Measurements from ENCODE around the gene RASSF6. TPM values are rescaled to one million over a fixed set of nuclear protein-coding genes. Genes with fewer than 3 reads are reported as not detected.

RASSF6 gene
- total RNA-seq, 1 experiment from 2014 or later: 0.15 TPM

DNA sequence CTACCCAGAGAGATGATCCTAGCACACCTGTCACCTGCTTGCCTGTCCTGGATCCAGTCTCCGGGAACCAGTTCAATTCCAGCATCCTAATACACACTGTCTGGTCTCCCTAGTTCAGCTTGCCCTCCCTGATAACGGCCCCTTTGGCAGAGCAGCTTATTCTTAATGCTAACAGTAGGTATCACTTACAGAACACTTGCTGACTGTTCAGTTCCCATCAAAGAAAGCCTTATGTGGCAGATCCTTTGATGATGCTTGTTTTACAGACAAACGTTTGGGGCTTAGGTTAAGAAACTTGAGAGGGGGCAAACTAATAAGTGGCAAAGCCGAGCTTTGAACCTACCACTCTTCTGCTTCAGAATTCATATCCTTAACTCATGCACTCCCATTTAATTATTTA is 890 bp downstream of the RASSF6 start:
- Mint-ChIP-seq H3K4me1 (peaks cover 20% of the 10 kb centered on the region), H3K27me3 (ENCODE audit: low read depth) (peaks cover 20% of the 10 kb centered on the region), H3K9me3 (no peaks in the 10 kb centered on the region), H3K4me3 (no peak overlapping the region), H3K36me3 (no peaks in the 10 kb centered on the region), H3K27ac (no peak overlapping the region)
- POLR2A ChIA-PET: no interaction called here
- TF ChIP-seq ZNF512 (CRISPR knock-in tag; IDR thresholded peaks at IDR 0.05; ENCODE audit: borderline replicate concordance): no peak
- no peak for TF ChIP-seq E2F5 (CRISPR knock-in tag; IDR thresholded peaks at IDR 0.05)
- TF ChIP-seq, protein P1, sequence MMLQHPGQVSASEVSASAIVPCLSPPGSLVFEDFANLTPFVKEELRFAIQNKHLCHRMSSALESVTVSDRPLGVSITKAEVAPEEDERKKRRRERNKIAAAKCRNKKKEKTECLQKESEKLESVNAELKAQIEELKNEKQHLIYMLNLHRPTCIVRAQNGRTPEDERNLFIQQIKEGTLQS (CRISPR knock-in tag; conservative IDR thresholded peaks at IDR 0.05): no peak
- TF ChIP-seq ZNF416 (CRISPR knock-in tag; IDR thresholded peaks at IDR 0.05): no peak
- TF ChIP-seq TCF7 (CRISPR knock-in tag; IDR thresholded peaks at IDR 0.05; ENCODE audit: low read depth): no peak
- no peak for TF ChIP-seq ESRRA (CRISPR knock-in tag; IDR thresholded peaks at IDR 0.05; ENCODE audit: borderline replicate concordance)
- no peak for TF ChIP-seq GABPB1 (CRISPR knock-in tag; IDR thresholded peaks at IDR 0.05)
- TF ChIP-seq SMAD4 (CRISPR knock-in tag; IDR thresholded peaks at IDR 0.05): no peak
- no peak for TF ChIP-seq ZNF232 (CRISPR knock-in tag; IDR thresholded peaks at IDR 0.05)
- no peak for TF ChIP-seq ATF1 (CRISPR knock-in tag; IDR thresholded peaks at IDR 0.05)
- no peak for TF ChIP-seq E2F1 (CRISPR knock-in tag; IDR thresholded peaks at IDR 0.05)
- no peak for TF ChIP-seq ZNF317 (CRISPR knock-in tag; IDR thresholded peaks at IDR 0.05; ENCODE audit: borderline replicate concordance, low read depth)
- TF ChIP-seq ARID4B (CRISPR knock-in tag; IDR thresholded peaks at IDR 0.05; ENCODE audit: borderline replicate concordance): no peak
- no peak for TF ChIP-seq NFATC4 (CRISPR knock-in tag; IDR thresholded peaks at IDR 0.05)
- CTCF ChIA-PET: interaction anchor here (2.0 kb wide), 1 partner anchor 46 kb away, joined by 9 read pairs; no protein-coding TSS in a partner anchor
- DNase-seq (ENCODE audit: low spot score) (no peak), ATAC-seq (no peak)

DNA sequence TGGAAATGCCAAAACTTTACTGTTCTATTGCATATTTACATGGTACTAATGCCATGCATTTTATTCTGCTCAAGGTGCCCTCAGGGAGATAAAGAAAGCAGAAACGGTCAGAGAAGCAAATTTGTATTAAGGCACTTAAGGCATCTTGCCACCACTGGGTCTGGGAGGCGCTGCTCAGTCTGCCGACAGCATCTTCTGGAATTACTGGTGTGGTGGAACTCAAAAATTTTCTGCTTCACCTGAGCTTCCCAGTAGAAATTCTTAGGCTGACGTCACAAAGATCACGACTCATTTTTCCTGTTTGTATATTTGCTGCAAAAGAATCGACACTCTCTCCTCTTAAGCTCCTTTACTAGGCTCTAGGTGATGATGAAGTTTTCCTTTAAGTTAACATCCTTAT is 3.0 kb downstream of the RASSF6 start:
- H3K4me1 Mint-ChIP-seq: peaks cover 20% of the 10 kb centered on the region
- no peak overlapping the region for H3K4me3 Mint-ChIP-seq
- no peak for DNase-seq (ENCODE audit: low spot score)
- no peaks in the 10 kb centered on the region for H3K36me3 Mint-ChIP-seq
- no peak for TF ChIP-seq FOXJ3 (CRISPR knock-in tag; IDR thresholded peaks at IDR 0.05; ENCODE audit: borderline replicate concordance)
- no peak for TF ChIP-seq STAT6 (CRISPR knock-in tag; conservative IDR thresholded peaks at IDR 0.05; ENCODE audit: low read depth)
- TF ChIP-seq, protein P2, sequence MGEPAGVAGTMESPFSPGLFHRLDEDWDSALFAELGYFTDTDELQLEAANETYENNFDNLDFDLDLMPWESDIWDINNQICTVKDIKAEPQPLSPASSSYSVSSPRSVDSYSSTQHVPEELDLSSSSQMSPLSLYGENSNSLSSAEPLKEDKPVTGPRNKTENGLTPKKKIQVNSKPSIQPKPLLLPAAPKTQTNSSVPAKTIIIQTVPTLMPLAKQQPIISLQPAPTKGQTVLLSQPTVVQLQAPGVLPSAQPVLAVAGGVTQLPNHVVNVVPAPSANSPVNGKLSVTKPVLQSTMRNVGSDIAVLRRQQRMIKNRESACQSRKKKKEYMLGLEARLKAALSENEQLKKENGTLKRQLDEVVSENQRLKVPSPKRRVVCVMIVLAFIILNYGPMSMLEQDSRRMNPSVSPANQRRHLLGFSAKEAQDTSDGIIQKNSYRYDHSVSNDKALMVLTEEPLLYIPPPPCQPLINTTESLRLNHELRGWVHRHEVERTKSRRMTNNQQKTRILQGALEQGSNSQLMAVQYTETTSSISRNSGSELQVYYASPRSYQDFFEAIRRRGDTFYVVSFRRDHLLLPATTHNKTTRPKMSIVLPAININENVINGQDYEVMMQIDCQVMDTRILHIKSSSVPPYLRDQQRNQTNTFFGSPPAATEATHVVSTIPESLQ (CRISPR knock-in tag; IDR thresholded peaks at IDR 0.05): no peak
- TF ChIP-seq ZNF512 (CRISPR knock-in tag; IDR thresholded peaks at IDR 0.05; ENCODE audit: borderline replicate concordance): no peak
- ChIA-PET POLR2A (no interaction called here), CTCF (no interaction called here)
- H3K27ac Mint-ChIP-seq: no peak overlapping the region; the same call in 1 of the 2 replicates
- ATAC-seq: no peak
- peaks cover 7% of the 10 kb centered on the region; the same call in 1 of the 2 replicates for H3K9me3 Mint-ChIP-seq
- peaks cover 20% of the 10 kb centered on the region for H3K27me3 Mint-ChIP-seq (ENCODE audit: low read depth)

All from WTC11 (cell line).